ENCODE data around the gene CPT1C. TPM values are rescaled to one million over a fixed set of nuclear protein-coding genes. Genes with fewer than 3 reads are reported as not detected.
A peak's percentile ranks its signal among the peaks of the same experiment; 100 is the strongest.

CPT1C gene
- total RNA-seq, 4 donors from 2014 or later = 1.5 to 10.9 (median 2.2) TPM

GRCh38 chr19:49710372-49710951 is 19.5 kb downstream of the CPT1C start:
- in situ Hi-C loops (cut with MboI; ENCODE audit: low pct_ligation_motif_present in 1 of 4, low pct_unique_long_range_greater_than_20kb in 1 of 4, low sequenced_read_pairs in 3 of 4) (no loop called here), intact Hi-C loops (cut with DNase I; ENCODE audit: low total_unique reads) (no loop called here)
- TF ChIP-seq POLR2AphosphoS5 (IDR thresholded peaks at IDR 0.05) (no peak), CTCF (IDR thresholded peaks at IDR 0.05) (no peak), EP300 (IDR thresholded peaks at IDR 0.05; ENCODE audit: low read depth) (no peak), POLR2A (IDR thresholded peaks at IDR 0.05) (no peak)
- Histone ChIP-seq H3K27ac (no peak overlapping the region), H3K4me1 (no peaks in the 10 kb centered on the region), H3K4me3 (no peak overlapping the region), H3K9me3 (no peaks in the 10 kb centered on the region), H3K36me3 (no peaks in the 10 kb centered on the region), H3K27me3 (no peaks in the 10 kb centered on the region)
- DNase-seq = no peak
- WGBS, 2 donors (ENCODE audit: low coverage in 1 of 2) = 78 to 92% methylated on average over 5 to 20 of the region's 20 CpGs

GRCh38 chr19:49712397-49712859 is 21.5 kb downstream of the CPT1C start:
- Histone ChIP-seq H3K9me3 (no peaks in the 10 kb centered on the region), H3K27me3 (no peaks in the 10 kb centered on the region), H3K27ac (no peak overlapping the region), H3K4me3 (no peak overlapping the region), H3K4me1 (no peaks in the 10 kb centered on the region), H3K36me3 (no peaks in the 10 kb centered on the region)
- intact Hi-C loops (cut with DNase I; ENCODE audit: low total_unique reads) (no loop called here), in situ Hi-C loops (cut with MboI; ENCODE audit: low pct_ligation_motif_present in 1 of 4, low pct_unique_long_range_greater_than_20kb in 1 of 4, low sequenced_read_pairs in 3 of 4) (no loop called here)
- 29 to 49% methylated on average over 12 to 20 of the region's 20 CpGs for WGBS, 2 donors (ENCODE audit: low coverage in 1 of 2)
- DNase-seq = peak; percentile 47
- TF ChIP-seq POLR2A (IDR thresholded peaks at IDR 0.05) (no peak), CTCF (IDR thresholded peaks at IDR 0.05) (no peak), EP300 (IDR thresholded peaks at IDR 0.05; ENCODE audit: low read depth) (no peak), POLR2AphosphoS5 (IDR thresholded peaks at IDR 0.05) (no peak)

- 68% methylated on average over 7 of the region's 8 CpGs; no CpG with 5 or more reads in 1 of the 2 donors for WGBS, 2 donors (ENCODE audit: low coverage in 1 of 2)
- Histone ChIP-seq H3K4me3 (no peak overlapping the region), H3K9me3 (no peaks in the 10 kb centered on the region), H3K27me3 (no peaks in the 10 kb centered on the region), H3K36me3 (no peaks in the 10 kb centered on the region), H3K4me1 (no peaks in the 10 kb centered on the region), H3K27ac (no peak overlapping the region)
- TF ChIP-seq EP300 (IDR thresholded peaks at IDR 0.05; ENCODE audit: low read depth) = no peak
- no peak for TF ChIP-seq POLR2A (IDR thresholded peaks at IDR 0.05)
- TF ChIP-seq CTCF (IDR thresholded peaks at IDR 0.05) = no peak
- no peak for TF ChIP-seq POLR2AphosphoS5 (IDR thresholded peaks at IDR 0.05)
- intact Hi-C loops (cut with DNase I; ENCODE audit: low total_unique reads) = no loop called here
- in situ Hi-C loops (cut with MboI; ENCODE audit: low pct_ligation_motif_present in 1 of 4, low pct_unique_long_range_greater_than_20kb in 1 of 4, low sequenced_read_pairs in 3 of 4) = no loop called here
- no peak for DNase-seq
Observed at GRCh38 chr19:49713236-49713845, 22.4 kb downstream of the CPT1C start.

GRCh38 chr19:49716154-49716553 is 25.2 kb downstream of the CPT1C start:
- no peaks in the 10 kb centered on the region for H3K4me1 ChIP-seq
- H3K4me3 ChIP-seq = no peak overlapping the region
- WGBS, 2 donors (ENCODE audit: low coverage in 1 of 2) = 65 to 69% methylated on average over 3 of the region's 3 CpGs
- H3K36me3 ChIP-seq = no peaks in the 10 kb centered on the region
- H3K27ac ChIP-seq = no peak overlapping the region
- DNase-seq = no peak
- no peak for TF ChIP-seq POLR2AphosphoS5 (IDR thresholded peaks at IDR 0.05)
- TF ChIP-seq POLR2A (IDR thresholded peaks at IDR 0.05) = no peak
- no peak for TF ChIP-seq CTCF (IDR thresholded peaks at IDR 0.05)
- no peak for TF ChIP-seq EP300 (IDR thresholded peaks at IDR 0.05; ENCODE audit: low read depth)
- no peaks in the 10 kb centered on the region for H3K27me3 ChIP-seq
- in situ Hi-C loops (cut with MboI; ENCODE audit: low pct_ligation_motif_present in 1 of 4, low pct_unique_long_range_greater_than_20kb in 1 of 4, low sequenced_read_pairs in 3 of 4) (no loop called here), intact Hi-C loops (cut with DNase I; ENCODE audit: low total_unique reads) (no loop called here)
- no peaks in the 10 kb centered on the region for H3K9me3 ChIP-seq
